HG03565 (cell line): ENCODE data around the gene ACOXL.
"Not testable (repeated sequence)": the region's sequence is repeated elsewhere in the genome, so short reads cannot be mapped to it uniquely, and the experiment has no call there.

ENCODE experiments used
- ATAC-seq: cut with Tn5 transposase; IDR thresholded peaks from one replicate; pipeline ENCODE4 v1.9.1; 2021; ENCODE audit warnings: mild to moderate bottlenecking, moderate library complexity; ENCODE audit not compliant: unreplicated experiment

Gene ACOXL

GRCh38 chr2:110732422-110733413 lies at the start of gene ACOXL:
Gene ACOXL (plus strand): TSS chr2:110732573. CDS start chr2:110768390, 35,817 bp downstream.
- ATAC-seq, result no peak

- no peak for ATAC-seq
Observed at GRCh38 chr2:110682872-110683271, 49.5 kb upstream of the ACOXL start.

- not testable (repeated sequence) for ATAC-seq
Observed at GRCh38 chr2:110687775-110688484, 44.4 kb upstream of the ACOXL start.

DNA sequence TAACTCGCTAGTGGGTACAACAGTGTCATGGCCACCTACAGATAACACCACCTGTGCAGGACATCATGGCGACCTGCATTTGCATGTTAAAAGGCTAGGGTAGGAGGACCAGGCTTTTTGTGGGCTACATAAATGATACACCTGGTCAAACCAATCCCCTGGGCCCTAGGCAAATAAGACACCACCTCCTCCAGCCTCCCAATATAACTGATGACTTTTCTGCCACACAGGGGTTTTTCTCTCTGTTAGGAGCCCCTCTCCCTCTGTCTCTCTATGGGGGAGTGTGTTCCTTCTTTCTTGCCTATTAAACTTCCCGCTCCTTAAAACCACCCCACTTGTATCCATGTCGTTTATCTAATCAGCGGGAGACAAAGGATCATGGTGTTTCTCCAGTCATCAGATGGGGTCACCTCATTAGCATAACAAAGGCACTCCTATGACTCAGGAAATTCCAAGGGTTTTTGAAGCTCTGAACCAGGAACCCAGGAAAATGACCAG lies 43.7 kb upstream of the ACOXL start:
- ATAC-seq, result no peak

DNA sequence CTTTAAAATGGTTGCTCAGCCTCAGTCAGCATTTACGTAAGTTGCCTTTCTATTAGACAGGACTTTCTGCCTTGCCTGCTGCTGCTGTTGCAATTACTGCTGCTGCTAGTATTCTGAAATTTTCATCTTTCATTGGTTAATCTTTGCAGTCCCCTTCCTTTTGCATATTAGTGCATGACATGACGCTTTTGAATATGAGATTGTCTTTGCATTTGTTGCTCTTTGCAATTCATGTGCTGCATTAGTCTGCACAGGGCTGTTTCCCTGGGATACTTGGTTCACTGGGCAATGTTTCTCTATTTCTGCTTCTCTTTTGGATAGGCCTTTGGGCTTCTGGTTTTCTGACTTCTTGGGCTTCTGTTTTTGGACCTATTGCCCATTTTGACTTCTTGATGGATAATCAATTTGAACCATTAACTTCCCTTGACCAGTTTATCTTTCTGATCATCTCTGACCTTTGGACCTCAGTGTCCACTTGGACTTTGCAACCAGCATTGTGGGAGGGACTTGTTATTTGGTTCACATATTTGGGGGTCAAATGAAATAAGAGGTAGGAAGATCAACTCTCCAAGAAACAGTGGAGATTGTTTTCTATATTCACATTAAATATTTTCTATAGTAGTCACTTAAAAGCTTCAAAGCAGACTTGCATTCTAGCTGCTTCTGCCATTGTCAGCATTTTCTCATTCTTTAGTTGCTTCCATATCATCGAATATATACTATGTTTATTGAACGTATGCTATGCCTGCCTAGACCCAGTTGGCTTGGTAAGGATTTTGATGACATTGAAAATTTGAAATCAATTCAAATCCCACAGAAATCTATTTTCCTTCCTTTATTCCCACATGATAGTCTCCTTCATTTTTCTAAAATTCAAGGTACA lies 42.0 kb upstream of the ACOXL start:
- no peak for ATAC-seq

- no peak for ATAC-seq
Observed at GRCh38 chr2:110691612-110692258, 40.6 kb upstream of the ACOXL start.

DNA sequence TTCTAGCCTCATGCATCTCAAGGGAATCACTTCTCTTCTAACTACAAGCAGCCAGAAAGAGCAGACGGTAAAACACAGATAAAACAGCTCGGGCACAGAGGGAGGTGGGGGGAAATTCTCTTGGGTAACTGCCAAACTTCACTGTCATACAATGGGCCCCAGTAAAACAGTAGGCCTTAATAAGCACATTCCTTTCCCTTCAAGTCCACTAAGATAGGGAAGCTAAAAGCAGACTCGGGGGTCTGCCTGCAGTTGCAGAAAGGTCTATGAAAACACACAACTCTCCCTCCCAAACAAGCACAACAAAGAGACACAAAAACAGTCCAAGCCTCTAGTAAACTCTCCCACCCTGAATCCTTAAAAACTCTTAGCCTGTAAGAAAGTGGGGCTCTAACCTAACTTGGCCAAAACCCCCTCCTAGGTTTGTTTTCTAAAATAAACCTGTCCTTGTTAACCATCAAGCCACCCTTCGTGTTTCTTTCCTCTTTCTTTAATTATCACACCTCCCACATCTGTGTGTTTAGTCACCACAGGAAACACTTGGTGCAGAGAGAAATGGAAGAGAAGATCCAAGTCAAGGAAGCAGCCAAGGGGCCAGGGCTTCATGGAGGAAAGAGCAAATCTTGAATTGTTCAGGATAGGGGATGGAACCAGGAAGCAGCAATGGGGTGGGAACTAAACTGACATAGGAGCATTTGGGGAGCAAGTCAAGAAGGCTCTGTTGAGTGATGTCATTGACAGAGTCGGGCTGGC lies 37.1 kb upstream of the ACOXL start:
- not testable (repeated sequence) for ATAC-seq

DNA sequence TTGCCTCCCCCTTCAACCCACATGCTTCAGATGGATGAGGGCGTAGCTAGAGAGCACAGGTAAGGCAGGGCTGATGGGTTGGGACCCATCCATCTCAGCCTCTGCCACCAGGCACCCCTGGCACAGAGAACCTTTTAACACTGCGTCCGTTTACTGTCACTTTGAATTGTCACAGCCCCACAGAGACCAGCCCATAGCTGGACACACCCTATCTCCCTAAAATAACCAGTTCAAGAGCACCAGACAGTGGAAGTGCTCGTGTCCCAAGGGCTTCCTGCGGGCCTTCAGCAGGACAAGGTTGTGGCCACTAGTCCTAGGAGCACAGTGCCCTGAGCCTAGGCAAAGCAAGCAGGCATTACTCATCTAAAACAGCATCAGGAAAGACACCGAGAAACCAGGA lies 34.1 kb upstream of the ACOXL start:
- ATAC-seq, result not testable (repeated sequence)

- ATAC-seq, result no peak
Observed at GRCh38 chr2:110702514-110703380, 29.6 kb upstream of the ACOXL start.

DNA sequence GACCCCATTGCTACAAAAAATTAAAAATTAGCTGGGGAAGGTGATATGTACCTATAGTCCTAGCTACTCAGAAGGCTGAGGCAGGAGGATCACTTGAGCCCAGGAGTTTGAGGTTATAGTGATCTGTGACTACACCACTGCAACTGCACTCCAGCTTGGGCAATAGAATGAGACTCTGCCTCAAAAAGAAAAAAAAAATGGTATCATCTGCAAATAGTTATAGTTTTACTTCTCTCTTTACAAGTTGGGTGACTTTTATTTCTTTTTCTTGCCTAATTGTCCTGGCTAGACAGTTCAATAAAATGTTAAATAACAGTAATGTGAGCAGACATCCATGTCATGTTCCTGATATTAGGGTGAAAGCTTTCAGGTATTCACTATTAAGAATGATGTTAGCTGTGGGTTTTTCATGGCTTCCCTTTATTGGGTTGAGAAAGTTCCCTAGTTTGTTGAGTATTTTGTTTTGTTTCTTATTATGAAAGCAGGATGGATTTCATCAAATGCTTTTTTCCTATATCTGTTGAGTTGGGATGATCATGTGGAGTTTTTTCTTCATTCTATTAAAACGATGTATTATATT lies 24.9 kb upstream of the ACOXL start:
- ATAC-seq, result no peak

GRCh38 chr2:110708455-110708854 lies 23.9 kb upstream of the ACOXL start:
- no peak for ATAC-seq

DNA sequence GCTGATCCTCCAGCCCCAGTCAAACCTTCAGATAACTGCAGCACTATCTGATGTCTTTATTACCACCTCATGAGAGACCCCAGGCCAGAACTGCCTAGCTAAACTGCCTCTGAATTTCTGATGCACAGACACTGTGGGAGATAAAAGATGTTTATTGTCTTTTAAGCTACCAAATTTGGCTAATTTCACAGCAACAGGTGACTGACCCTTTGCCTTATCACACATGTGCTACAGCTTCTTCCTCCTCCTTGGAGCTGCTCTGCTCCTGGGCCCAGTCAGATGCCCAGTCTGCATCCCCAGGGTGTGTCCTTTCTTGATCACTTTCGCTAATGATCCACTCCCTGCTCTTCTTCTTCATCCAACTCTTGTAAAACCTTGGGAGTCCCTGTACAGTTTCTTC lies 19.6 kb upstream of the ACOXL start:
- no peak for ATAC-seq

GRCh38 chr2:110713513-110714362 lies 18.6 kb upstream of the ACOXL start:
- peak; percentile 63 for ATAC-seq

DNA sequence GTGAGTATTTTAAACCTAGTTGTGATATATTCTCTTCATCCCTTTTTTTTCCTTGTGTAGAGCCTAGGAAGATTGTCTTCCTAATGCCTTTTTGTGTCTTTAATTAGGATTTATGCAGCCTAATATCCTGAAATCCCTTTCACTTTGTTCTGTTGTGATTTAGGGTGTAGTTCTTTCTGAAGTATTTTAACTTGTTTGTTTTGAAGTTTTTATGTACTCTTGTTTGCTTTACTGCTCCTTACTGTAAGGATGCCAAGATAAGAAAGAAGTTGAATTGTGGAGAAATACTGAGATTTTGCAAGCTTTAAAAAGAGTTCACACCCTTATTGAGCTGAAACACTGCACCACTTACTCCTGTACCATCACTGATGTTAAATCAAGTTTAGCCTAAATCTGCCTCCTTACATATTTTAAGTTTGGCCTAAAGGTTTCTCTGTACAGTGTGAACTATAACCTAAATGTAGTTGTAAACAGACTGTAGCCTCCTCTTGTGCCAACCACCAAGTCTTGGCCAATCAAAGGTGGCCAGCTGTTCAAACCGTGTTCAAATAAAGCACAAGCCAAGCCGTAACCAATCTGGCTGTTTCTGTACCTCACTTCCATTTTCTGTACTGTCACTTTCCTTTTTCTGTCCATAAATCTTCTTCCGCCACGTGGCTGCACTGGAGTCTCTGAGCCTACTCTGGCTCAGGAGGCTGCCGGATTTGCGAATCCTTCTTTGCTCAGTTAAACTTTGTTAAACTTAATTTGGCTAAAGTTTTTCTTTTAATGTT lies 17.7 kb upstream of the ACOXL start:
- ATAC-seq, result no peak

DNA sequence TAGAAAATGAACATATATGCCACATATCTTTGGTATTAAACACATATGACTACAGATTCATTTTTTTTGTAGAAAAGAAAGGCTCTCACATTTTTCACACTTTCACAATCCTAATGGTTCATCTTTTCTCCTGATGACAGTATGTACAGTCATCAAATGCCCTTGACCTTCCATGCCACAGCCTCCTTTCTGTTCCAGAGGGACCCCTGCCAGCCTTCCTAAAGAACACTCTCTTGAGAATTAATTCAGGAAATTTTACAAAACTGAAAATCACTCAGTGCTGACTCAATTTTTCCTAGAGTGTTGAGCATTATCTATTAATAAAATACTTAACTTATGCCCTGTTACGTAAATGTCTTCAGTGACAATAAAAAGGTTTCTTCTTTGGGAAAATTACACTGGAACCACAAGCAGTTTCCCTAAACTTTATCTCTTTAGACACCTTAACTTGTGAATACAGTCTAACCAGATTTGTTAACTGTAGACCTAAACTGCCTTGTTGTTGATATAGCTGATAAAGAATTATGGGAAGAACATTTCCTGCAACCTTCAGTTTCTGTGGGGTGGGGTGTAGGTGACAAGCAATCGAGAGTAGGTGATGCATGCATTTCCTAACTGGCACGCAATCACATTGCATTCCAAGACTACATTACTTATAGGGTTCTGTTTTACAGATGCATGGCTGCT lies 15.3 kb upstream of the ACOXL start:
- no peak for ATAC-seq

- no peak for ATAC-seq
Observed at GRCh38 chr2:110717734-110718133, 14.6 kb upstream of the ACOXL start.
